Eye (tissue), 1 donor: ENCODE data around the gene HOXB9.

Source experiments
- DNase-seq: peaks from one replicate; pipeline ENCODE4 v3.0.0-alpha.2; 2015

Gene HOXB9

GRCh38 chr17:48624118-48624517 is 2.0 kb downstream of the HOXB9 start:
- no peak for DNase-seq

DNA sequence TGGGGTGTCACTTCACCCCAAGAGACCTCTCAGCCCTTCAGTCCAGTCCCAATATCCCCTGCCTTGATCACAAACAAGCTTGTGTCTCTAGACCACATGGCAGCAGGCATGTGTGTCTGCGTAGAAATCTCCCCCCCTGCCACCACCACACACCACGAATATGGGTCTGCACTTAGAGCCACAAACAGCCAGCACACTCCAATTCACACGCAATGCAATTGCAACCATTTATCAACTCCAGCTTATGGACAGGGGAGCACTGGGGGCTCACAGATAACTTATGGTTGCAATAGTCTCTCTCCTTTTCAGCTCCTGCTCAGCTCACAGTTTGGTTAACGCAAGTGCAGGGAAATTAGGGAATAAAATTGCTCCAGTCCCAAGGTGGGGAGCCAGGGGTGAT is 2.6 kb downstream of the HOXB9 start:
- DNase-seq, result no peak

GRCh38 chr17:48622857-48623256 is 3.3 kb downstream of the HOXB9 start:
- no peak for DNase-seq

- no peak for DNase-seq
These were observed 4.5 kb downstream of the HOXB9 start for GRCh38 chr17:48621410-48622392.

DNA sequence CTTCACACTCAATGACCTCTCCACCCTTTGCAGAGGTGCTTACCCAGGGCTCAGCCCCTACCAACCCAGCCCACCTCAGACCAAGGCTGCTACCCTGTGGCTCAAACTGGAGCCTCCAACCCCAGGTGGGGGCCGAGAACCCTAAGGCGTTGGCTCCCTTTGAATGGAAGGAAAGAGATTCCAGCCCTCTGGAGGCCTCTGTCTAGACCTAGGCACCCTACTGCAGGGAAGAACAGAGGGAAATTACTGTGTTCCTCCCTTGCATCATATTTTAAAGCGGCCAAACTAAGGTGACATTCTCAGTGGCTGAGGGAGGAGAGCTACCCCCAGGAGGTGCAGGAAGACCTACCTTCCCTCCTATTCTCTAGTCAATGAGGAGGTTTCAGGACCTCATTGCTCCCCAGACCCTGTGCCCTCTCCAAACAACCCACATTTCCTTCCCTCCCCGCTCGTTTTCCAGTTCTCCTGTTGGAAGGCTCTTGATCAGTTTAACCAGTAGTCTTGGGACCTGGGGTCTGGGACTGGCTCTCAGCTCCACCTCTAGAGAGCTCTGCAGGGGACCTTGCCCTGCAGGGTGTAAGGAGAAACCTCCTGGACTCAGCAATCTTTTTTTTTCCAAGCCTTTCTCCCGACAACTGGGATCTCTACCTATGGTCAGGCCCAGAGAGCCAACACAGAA is 5.6 kb downstream of the HOXB9 start:
- no peak for DNase-seq

- DNase-seq, result no peak
These were observed 6.2 kb downstream of the HOXB9 start for GRCh38 chr17:48619826-48620449.

DNA sequence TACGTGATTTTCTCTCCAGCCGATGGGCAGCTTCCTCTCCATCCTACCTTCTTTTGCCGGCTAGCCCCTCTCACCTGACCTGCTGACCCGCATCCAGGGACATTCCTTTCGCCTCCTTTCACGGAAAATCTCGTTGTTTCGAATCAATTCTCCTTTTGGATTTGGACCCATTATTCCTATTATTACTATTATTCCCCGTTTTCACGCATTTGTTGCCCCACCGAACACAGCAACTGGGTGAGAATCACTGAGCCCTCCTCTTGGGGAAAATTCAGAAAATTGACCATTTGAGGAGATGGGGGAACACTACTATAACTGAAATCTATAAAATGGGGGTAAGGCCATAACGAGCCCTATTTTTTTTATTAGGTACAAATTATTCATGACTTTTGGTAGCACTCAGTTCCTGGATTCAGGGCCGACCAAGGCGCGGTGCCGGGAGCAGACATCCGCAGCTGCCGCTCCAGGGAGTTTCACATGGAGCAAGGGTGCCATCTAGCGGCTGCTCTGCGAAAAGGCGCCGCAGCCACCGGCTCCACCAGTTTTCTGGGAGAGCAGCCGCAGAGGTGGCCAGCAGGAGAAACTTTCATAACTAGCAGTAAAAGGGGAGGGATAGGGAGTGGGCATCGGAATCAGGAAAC is 7.8 kb downstream of the HOXB9 start:
- DNase-seq, result peak; percentile 96

- DNase-seq, result peak; percentile 53
These were observed 8.5 kb downstream of the HOXB9 start for GRCh38 chr17:48617471-48618255.

- DNase-seq, result no peak
These were observed 9.3 kb downstream of the HOXB9 start for GRCh38 chr17:48616717-48617470.

DNA sequence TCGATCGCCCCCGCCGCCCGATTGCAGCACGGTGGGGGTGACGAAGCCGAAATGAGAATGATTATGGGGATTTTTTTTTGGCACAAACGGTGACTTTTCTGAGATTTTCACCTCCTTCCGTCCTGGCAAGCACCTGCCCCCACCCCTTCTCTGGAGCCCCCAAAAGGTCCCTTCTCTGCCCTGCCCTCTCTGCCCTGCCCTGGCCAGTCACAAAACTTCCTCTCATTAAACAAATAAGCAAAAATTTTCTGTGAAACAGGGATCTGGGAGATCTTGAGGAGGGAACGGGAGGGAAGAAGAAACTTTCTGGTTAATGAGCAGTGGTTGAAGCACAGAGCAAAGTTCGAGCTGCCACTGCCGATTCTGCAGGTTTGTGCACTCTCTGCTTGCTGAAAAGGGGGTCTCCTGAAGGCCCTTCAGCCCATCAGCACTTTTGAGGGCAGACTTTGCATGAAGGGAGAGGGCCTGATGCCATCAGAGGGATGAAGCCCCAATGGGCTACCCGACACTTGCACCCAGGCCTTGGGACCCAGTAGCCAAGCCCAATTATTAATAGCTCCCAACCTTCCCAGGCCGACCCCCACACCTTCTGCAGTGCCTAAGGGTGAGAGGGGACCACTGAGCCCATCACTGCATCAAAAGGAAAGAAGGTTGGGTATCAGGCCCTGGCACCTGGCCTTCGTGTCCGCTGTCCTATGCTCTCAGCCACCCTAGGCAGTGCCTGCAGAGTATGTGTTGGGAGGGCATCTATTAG is 10.0 kb downstream of the HOXB9 start:
- DNase-seq, result peak; percentile 14

GRCh38 chr17:48615047-48615962 is 10.9 kb downstream of the HOXB9 start, which contains the start of gene HOXB8:
HOXB8 (minus strand) TSS chr17:48615292; CDS start chr17:48614704, 588 bp downstream.
- DNase-seq, result peak; percentile 57

DNA sequence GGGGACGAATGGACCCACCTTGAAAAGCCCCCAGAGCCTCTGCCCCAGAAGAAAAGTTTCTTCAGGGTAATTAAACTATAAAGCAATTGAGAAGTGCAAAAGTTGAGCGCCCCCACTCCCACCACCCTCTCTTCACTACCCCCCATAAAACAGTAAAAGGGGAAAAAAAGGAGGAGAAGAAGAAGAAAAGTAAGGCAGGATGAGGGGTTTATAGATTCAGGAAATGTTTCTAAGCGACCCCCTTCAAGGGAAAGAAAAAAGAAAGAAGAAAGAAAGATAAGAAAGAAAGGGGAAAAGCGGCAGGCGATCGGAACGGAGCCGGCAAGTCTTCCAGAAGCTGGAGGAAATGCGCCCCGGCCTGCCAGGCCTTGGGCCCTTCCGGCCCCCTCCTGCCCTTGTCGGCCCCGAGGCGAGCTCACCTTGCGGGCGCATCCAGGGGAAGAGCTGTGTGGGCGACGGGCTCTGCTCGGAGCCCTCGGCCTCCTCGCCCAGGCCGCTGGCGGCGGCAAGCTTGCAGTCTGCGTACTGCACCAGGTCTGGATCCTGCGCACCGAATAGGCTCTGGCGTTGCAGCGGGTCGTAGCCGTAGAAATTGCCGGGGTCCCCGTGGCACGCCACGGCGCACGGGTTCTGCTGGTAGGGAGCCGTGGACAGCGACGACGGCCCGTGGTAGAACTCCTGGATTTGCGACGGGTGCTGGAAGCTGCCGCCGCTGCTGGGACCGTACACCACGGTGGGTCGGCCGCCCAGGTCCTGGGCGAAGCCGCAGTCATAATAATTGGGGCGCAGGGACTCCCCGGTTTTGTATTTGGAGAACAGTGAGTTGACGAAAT is 12.1 kb downstream of the HOXB9 start:
- peak; percentile 65 for DNase-seq

GRCh38 chr17:48612854-48613691 is 13.1 kb downstream of the HOXB9 start:
- DNase-seq, result peak; percentile 74

DNA sequence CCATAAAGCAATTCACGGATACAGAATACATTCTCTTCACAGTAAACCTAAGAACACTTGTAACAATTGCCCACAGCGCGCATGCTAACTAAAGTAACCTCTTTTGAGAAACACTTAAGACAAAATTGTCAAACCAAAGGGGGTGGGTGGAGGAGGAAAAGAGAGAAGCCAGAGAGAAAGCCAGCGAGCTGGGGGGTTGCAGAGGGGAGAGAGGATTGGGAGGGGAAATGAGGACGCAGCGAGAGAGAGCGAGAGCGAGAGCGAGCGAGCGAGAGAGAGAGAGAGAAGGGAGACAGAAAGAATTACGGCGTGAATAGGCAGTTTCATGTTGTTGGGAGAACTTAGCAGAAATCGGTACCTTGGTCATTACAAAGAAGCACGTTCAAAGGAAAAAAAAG is 13.7 kb downstream of the HOXB9 start:
- DNase-seq, result peak; percentile 52

DNA sequence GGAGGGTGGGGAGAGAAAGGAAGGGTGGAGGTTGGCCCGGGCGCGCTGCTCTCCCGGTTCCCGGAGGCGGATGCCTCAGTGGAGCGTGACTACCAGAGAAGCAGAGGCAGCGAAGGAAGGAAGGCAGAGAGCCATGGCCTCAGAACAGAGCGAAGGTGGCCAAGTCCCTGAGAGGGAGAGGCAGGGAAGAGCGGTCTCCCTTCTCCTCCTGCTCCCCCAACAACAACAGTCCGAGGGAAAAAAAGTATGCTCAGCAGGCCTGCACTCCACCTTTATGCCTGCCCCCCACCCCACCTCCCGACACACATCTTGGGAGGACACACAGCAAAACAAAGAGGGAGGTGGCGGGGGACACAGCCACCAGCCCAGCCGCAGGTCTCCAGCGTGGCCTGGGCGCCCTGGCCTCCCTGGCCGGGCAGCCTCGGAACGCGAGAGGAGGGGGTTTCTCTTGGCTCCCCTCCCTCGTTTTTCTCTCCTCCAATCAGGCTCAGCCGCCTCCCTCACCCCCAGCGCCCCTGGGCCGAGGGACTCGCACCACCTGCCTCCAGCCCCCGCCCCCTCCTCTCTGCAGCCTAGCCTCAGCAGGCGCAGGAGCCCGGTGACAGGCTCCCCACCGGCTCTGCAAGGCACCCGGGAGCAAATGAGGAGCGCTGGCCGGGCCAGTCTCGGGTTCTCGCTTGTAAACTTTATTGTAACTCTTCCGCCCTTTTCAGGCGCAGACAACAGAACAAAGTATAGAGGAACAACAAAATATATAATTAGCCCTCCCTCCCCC is 14.3 kb downstream of the HOXB9 start:
- no peak for DNase-seq

- no peak for DNase-seq
These were observed 14.9 kb downstream of the HOXB9 start for GRCh38 chr17:48611213-48611612.
